Measurements from ENCODE around the gene FGF7. TPM values are rescaled to one million over a fixed set of nuclear protein-coding genes. Genes with fewer than 3 reads are reported as not detected.

The FGF7 gene
- total and polyA plus RNA-seq, 2 donors (not counting 1 experiment from before 2014, with no cell fraction given), result 0.10 TPM; not detected in 1

DNA sequence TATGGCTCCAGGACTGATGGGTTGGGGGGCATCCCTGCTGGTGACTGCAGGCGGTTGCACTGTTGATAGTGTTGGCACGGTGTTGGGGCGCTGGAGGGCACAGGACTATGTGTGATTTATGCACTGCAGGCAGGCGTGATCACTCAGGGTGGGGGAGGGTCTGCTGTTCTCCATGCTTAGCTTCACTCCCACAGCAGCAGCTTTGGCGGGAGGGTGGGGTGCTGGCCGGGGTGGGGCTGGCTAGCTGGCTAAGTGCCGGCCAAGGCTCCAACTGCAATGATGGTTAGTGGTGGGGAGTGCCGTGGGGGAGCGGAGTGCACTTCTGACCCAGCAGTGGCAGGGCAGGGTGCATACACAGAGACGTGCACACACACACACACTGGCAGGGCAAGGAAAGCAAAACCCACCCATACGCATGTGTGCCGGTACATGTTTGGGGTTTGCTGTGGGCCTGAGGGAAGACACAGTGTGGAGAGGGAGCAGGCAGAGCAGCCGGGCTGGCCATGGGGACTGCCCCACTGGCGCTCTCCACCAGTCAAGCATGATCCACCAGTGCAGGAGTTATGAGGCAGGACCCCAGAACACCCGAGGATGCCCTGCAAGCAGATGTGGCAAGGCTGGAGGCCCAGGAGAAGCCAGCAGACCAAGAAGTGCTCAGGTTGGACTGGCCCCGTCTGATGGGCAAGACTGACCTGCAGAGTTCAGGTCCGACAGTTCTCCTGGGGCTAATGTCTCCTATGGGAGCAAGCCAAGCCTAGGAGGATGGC lies 16.5 kb upstream of the FGF7 start:
- H3K27ac ChIP-seq (ENCODE audit: low read length in 2 of 2), result no peak overlapping the region
- H3K9me3 ChIP-seq (ENCODE audit: control extremely low read depth in 1 of 3, control insufficient read depth in 2 of 3, insufficient read depth in 1 of 3, low read length in 2 of 3), result peaks cover 0 to 6% (median 0%) of the 10 kb centered on the region in 3 donors
- H3K27me3 Mint-ChIP-seq, result peaks cover 7% of the 10 kb centered on the region
- H3K9ac ChIP-seq (ENCODE audit: low read length), result no peak overlapping the region
- no peaks in the 10 kb centered on the region for H3K4me1 Mint-ChIP-seq
- no peak overlapping the region for H3K4me2 ChIP-seq (replicated peaks; ENCODE audit: low read depth, low read length, poor library complexity, severe bottlenecking)
- H4K20me1 ChIP-seq (ENCODE audit: control insufficient read depth, insufficient read depth, low read length, poor library complexity, severe bottlenecking), result no peaks in the 10 kb centered on the region
- no peaks in the 10 kb centered on the region for H3K36me3 ChIP-seq (replicated peaks in 1 of 2; ENCODE audit: control extremely low read depth in 1 of 2, control insufficient read depth in 1 of 2, extremely low read depth in 1 of 2, insufficient read depth in 2 of 2, low read length in 1 of 2)
- DNase-seq (no peak), ATAC-seq (ENCODE audit: low read depth) (no peak)
- TF ChIP-seq CTCF (IDR thresholded peaks at IDR 0.05), result no peak
- no peak for TF ChIP-seq EZH2 (IDR thresholded peaks at IDR 0.05; ENCODE audit: borderline replicate concordance, insufficient read depth, low read depth, low read length, poor library complexity, severe bottlenecking)
- no peak overlapping the region for H3K4me3 ChIP-seq (ENCODE audit: control extremely low read depth in 1 of 5, extremely low read depth in 1 of 5, insufficient read depth in 1 of 5, low read depth in 2 of 5, low read length in 4 of 5)
- H3K79me2 ChIP-seq (ENCODE audit: control insufficient read depth, insufficient read depth, low read length), result no peaks in the 10 kb centered on the region
- H3K9me3 Mint-ChIP-seq (ENCODE audit: insufficient read depth), result peaks cover 1% of the 10 kb centered on the region
- intact Hi-C loops (cut with micrococcal nuclease), result no loop called here
- H3K27me3 ChIP-seq (replicated peaks in 1 of 4; ENCODE audit: control extremely low read depth in 1 of 4, control insufficient read depth in 3 of 4, insufficient read depth in 4 of 4, low read length in 3 of 4), result peaks cover 0 to 3% (median 1%) of the 10 kb centered on the region in 4 experiments
- H3K4me1 ChIP-seq (ENCODE audit: control insufficient read depth in 2 of 2, insufficient read depth in 2 of 2, low read length in 2 of 2), result no peaks in the 10 kb centered on the region
- WGBS (ENCODE audit: insufficient coverage), result 93% methylated on average over 11 of the region's 17 CpGs
- no peak overlapping the region for H3K4me3 Mint-ChIP-seq
- no peak overlapping the region for H3K27ac Mint-ChIP-seq
- ChIA-PET POLR2A (no interaction called here), CTCF (no interaction called here)
- H2AFZ ChIP-seq (ENCODE audit: insufficient read depth, low read depth, low read length, poor library complexity, severe bottlenecking), result no peak overlapping the region

- Histone ChIP-seq H3K9ac (ENCODE audit: low read length) (no peak overlapping the region), H3K27ac (ENCODE audit: low read length in 2 of 2) (no peak overlapping the region), H3K4me3 (ENCODE audit: control extremely low read depth in 1 of 5, extremely low read depth in 1 of 5, insufficient read depth in 1 of 5, low read depth in 2 of 5, low read length in 4 of 5) (no peak overlapping the region), H3K4me1 (ENCODE audit: control insufficient read depth in 2 of 2, insufficient read depth in 2 of 2, low read length in 2 of 2) (no peaks in the 10 kb centered on the region), H2AFZ (ENCODE audit: insufficient read depth, low read depth, low read length, poor library complexity, severe bottlenecking) (no peak overlapping the region), H3K79me2 (ENCODE audit: control insufficient read depth, insufficient read depth, low read length) (no peaks in the 10 kb centered on the region), H3K36me3 (replicated peaks in 1 of 2; ENCODE audit: control extremely low read depth in 1 of 2, control insufficient read depth in 1 of 2, extremely low read depth in 1 of 2, insufficient read depth in 2 of 2, low read length in 1 of 2) (no peaks in the 10 kb centered on the region), H3K9me3 (ENCODE audit: control extremely low read depth in 1 of 3, control insufficient read depth in 2 of 3, insufficient read depth in 1 of 3, low read length in 2 of 3) (peaks cover 0 to 6% (median 0%) of the 10 kb centered on the region in 3 donors), H4K20me1 (ENCODE audit: control insufficient read depth, insufficient read depth, low read length, poor library complexity, severe bottlenecking) (no peaks in the 10 kb centered on the region), H3K27me3 (replicated peaks in 1 of 4; ENCODE audit: control extremely low read depth in 1 of 4, control insufficient read depth in 3 of 4, insufficient read depth in 4 of 4, low read length in 3 of 4) (peaks cover 0 to 3% (median 1%) of the 10 kb centered on the region in 4 experiments), H3K4me2 (replicated peaks; ENCODE audit: low read depth, low read length, poor library complexity, severe bottlenecking) (no peak overlapping the region)
- Mint-ChIP-seq H3K4me3 (no peak overlapping the region), H3K27ac (no peak overlapping the region), H3K27me3 (peaks cover 22% of the 10 kb centered on the region), H3K4me1 (no peaks in the 10 kb centered on the region), H3K9me3 (ENCODE audit: insufficient read depth) (no peaks in the 10 kb centered on the region)
- ATAC-seq (ENCODE audit: low read depth) (no peak), DNase-seq (no peak)
- TF ChIP-seq EZH2 (IDR thresholded peaks at IDR 0.05; ENCODE audit: borderline replicate concordance, insufficient read depth, low read depth, low read length, poor library complexity, severe bottlenecking) (no peak), CTCF (IDR thresholded peaks at IDR 0.05) (no peak)
- POLR2A ChIA-PET, result no interaction called here
- intact Hi-C loops (cut with micrococcal nuclease), result no loop called here
- CTCF ChIA-PET, result interaction anchor here (1.2 kb wide), 1 partner anchor 12 kb away, joined by 4 read pairs; no protein-coding TSS in a partner anchor
These were observed 12.4 kb upstream of the FGF7 start for GRCh38 chr15:49410641-49411040.
